ENCODE measurements around the gene TMF1.

DNA sequence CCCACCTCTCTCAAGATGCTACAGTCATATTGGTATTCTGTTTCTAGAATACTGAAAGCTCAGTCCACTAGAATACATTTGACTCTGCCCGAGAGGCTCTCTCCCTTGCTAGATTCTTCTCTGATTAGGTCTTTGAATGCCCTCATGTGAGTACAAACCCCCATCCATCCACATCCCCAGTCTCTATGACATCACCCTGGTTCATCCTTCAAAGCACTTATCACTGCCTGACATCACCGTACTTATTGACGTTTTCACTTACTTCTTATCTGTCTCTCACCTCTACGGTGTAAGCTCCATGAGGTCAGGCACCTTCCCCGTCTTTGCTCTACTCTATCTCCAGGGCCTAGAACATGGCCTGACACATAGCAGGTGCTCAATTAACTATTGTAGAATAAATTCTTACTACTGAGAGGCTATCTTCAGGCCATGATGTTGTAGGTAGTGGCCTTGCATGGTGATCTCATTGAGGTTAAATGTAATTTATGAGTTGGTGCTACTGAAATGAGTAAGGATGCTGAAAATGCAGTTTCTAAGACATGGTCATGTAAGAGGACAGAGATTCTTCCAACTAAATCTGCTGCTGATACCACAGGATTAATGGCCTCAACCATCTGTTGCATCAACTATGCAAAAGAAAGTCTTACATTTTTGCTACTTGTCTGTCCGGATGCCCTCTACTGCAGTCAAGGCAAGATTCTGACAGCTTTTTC lies 65.5 kb downstream of the TMF1 start:
- TF ChIP-seq, protein P1, sequence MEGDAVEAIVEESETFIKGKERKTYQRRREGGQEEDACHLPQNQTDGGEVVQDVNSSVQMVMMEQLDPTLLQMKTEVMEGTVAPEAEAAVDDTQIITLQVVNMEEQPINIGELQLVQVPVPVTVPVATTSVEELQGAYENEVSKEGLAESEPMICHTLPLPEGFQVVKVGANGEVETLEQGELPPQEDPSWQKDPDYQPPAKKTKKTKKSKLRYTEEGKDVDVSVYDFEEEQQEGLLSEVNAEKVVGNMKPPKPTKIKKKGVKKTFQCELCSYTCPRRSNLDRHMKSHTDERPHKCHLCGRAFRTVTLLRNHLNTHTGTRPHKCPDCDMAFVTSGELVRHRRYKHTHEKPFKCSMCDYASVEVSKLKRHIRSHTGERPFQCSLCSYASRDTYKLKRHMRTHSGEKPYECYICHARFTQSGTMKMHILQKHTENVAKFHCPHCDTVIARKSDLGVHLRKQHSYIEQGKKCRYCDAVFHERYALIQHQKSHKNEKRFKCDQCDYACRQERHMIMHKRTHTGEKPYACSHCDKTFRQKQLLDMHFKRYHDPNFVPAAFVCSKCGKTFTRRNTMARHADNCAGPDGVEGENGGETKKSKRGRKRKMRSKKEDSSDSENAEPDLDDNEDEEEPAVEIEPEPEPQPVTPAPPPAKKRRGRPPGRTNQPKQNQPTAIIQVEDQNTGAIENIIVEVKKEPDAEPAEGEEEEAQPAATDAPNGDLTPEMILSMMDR (IDR thresholded peaks at IDR 0.05): no peak
- no peak for TF ChIP-seq POLR2AphosphoS5 (IDR thresholded peaks at IDR 0.05; ENCODE audit: insufficient read depth in 1 of 2, low read depth in 1 of 2)

All from vagina (tissue), 2 donors.